T-helper 2 cell treated with Interferon-gamma antibody and Interleukin-4, amounts not matched to agents 5 μg/mL and 100 μg/mL, for 36 hours (primary cell): ENCODE results near the gene EFHD2.

Source experiments
- DNase-seq: peaks from one replicate; pipeline ENCODE4 v3.0.0; 2021; ENCODE audit warnings: low spot score
- H3K27ac Mint-ChIP-seq: one replicate; pipeline ENCODE4 v1.8.0; 2021; ENCODE audit warnings: mild to moderate bottlenecking, mixed read lengths
- H3K27me3 Mint-ChIP-seq: one replicate; pipeline ENCODE4 v1.8.0; 2021; ENCODE audit warnings: low read depth, mixed read lengths
- H3K36me3 Mint-ChIP-seq: one replicate; pipeline ENCODE4 v1.8.0; 2021; ENCODE audit warnings: low read depth, mixed read lengths
- H3K4me1 Mint-ChIP-seq: one replicate; pipeline ENCODE4 v1.8.0; 2021; ENCODE audit warnings: low read depth, mixed read lengths
- H3K4me3 Mint-ChIP-seq: one replicate; pipeline ENCODE4 v1.8.0; 2022; ENCODE audit warnings: mild to moderate bottlenecking, moderate library complexity, mixed read lengths
- H3K9me3 Mint-ChIP-seq: one replicate; pipeline ENCODE4 v1.8.0; 2021; ENCODE audit warnings: mixed read lengths

Gene EFHD2

DNA sequence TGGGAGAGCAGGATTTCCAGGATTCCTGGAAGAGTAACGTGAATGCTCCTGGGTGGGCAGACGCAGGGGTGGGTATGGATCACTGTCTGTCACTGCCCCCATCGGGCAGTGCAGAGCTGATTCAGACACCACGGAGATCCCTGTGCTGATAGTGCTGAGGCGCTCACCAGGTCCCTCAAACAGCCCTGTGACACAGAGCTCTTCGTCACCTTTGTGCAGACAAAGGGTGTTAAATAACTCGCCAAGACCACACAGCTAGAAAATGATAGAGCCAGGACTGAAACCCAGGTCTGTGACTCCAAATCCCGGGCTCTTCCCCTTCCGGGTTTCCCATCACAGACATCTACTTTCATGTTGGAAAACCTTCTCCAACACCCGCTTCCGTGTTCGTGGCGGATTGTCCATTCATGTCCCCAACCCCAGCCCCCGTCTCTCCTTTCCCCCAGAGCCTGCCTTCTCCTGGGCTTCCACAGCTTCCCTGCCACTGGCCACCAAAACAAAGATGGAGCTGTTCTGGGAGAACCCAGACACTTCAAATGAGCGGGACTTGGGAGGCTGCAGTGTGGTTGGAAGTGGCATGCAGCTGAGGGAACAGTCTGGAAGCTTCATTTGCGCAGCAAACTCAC lies 2.6 kb downstream of the EFHD2 start:
- H3K9me3 Mint-ChIP-seq = no peaks in the 10 kb centered on the region
- H3K27ac Mint-ChIP-seq = peak overlapping the region; percentile 93
- peaks cover 45% of the 10 kb centered on the region for H3K36me3 Mint-ChIP-seq
- H3K4me3 Mint-ChIP-seq = peak overlapping the region; percentile 95
- peak; percentile 77 for DNase-seq
- H3K27me3 Mint-ChIP-seq = peaks cover 18% of the 10 kb centered on the region
- peaks cover 54% of the 10 kb centered on the region for H3K4me1 Mint-ChIP-seq

DNA sequence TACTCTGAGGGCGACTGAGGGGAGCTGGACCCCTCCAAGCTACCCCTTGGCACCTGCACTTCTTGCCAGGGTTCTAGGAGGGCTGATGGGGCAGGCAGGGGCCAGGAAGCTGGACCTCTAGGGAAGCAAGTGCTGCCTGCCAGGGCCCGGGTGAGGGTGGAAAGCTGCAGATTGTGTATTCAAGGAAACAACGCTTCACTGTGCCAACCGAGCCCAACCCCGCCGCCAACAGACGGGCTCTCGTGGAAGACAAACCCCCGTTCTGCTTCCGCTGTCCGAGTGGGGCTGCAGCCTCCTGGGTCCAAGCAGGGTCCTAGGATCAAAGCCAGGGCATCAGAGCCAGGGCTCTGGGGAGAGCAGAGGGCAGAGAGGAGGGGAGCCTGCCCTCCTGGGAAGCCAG lies 3.2 kb downstream of the EFHD2 start:
- DNase-seq = no peak
- H3K27me3 Mint-ChIP-seq = peaks cover 12% of the 10 kb centered on the region
- H3K4me1 Mint-ChIP-seq = peaks cover 60% of the 10 kb centered on the region
- H3K36me3 Mint-ChIP-seq = peaks cover 45% of the 10 kb centered on the region
- H3K4me3 Mint-ChIP-seq = peak overlapping the region; percentile 95
- peak overlapping the region; percentile 93 for H3K27ac Mint-ChIP-seq
- no peaks in the 10 kb centered on the region for H3K9me3 Mint-ChIP-seq

DNA sequence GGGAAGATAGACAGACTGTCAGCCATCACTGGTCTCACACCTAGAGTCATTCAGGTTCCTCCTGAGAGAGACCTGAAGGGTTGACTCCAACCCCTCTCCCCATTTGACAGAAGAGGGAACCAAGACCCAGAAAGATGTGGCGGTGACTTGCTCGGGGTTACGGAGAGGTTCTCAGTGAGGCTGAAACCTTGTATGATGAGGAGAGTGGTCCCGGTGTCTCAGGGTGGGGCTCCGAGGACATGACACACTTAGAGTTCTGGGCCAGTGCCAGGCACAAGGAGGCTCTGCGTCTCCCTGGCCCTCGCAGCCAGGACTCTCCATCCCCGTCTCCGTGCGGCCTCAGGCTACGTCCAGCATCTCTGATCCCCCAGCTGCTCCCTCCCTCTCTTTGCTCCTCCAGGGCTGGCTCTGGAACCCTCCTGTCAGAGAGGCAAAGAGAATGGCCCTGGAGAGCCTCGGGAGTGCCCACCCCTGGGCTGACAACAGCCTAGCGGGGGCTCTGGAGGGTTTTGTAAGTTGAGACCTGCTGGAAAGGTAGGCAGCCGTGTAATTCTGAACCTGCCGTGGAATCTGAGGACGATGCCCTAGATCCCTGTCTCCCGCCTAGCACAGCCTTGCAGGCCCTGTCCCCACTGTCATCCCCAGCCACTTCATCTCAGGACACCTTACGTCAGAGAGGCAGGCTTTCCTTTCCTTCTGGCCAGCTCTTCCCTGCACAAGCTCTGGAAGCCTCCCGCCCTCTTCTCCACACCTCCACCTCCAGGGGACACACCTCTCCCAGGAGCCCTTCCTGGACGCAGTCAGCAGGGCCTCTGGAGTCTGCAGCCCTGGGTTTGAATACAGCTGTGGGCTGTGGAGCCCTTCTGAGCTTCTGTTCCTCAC lies 4.1 kb downstream of the EFHD2 start:
- Mint-ChIP-seq H3K4me1 (peaks cover 65% of the 10 kb centered on the region), H3K27ac (peak overlapping the region; percentile 65), H3K9me3 (no peaks in the 10 kb centered on the region), H3K4me3 (no peak overlapping the region), H3K27me3 (peaks cover 5% of the 10 kb centered on the region), H3K36me3 (peaks cover 48% of the 10 kb centered on the region)
- DNase-seq = no peak

DNA sequence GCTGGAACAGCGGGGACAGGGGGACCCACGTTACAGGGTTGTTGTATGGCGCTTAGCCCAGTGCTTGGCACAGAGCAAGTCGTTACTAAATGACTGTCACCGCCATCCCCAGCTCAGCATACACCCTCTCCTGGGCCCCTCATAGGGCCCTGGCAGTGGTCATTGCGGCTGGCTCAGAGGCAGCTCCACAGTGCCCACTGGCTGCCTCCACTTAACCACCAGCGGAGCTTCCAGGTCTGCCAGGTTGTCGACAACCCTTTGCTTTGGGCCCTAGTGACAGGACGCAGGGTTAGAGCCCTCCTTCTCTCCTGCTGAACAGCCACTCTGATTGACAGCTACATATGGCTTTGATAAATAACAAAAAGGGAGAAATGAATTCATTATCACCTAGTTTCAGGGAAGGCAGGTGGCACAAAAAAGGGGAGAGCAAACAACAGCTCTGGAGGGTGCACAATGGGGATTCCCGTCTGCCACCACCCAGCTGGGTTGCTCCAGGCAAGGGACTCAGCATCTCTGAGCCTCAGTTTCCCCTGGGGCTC lies 4.8 kb downstream of the EFHD2 start:
- H3K36me3 Mint-ChIP-seq = peaks cover 50% of the 10 kb centered on the region
- H3K27ac Mint-ChIP-seq = no peak overlapping the region

DNA sequence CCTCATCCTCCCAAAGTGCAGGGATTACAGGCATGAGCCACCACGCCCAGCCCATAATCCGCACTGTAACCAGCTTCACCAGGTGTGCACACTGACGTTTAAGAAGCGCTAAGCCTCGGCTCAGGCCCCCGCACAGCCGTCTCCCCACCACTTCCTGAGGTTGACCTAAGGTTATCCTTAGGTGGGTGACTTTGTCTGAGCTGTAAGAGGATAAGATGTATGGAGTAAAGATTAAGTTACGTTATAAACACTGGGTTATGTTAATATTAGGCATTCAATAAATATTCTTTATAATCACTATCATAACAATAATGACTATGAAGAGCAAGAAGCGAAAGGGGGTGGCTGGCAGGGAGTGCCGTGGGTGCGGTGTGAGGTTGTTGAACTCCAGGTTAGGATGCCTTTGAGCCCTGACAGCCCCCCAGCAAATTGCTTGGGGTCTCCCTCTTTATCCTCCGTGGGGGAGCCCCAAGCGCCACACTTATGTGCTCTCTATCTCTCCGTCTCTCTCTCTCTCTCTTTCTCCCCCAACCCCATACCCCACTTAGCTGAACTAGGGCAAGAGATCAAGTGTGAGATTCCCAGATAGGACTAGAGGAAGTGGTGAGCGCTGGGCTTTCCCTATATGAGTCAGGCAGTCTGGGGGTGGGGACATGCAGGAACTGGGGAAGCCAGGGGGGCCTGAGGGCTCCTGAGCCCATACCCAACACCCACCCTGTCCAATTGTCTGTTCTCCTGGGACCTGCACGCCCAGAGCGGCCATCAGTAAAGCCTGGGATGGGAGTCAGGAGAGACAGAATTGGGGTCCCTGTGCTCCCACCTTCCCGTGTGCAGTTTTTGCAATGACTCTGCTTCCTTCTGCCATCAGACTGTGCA lies 7.6 kb downstream of the EFHD2 start:
- peak; percentile 81 for DNase-seq
- peak overlapping the region; percentile 83 for H3K4me3 Mint-ChIP-seq

More for the DNA sequence above, 4.8 kb downstream of the EFHD2 start:
- no peak overlapping the region for H3K4me3 Mint-ChIP-seq
- no peaks in the 10 kb centered on the region for H3K9me3 Mint-ChIP-seq
- no peaks in the 10 kb centered on the region for H3K27me3 Mint-ChIP-seq
- no peak for DNase-seq
- H3K4me1 Mint-ChIP-seq = peaks cover 62% of the 10 kb centered on the region

DNA sequence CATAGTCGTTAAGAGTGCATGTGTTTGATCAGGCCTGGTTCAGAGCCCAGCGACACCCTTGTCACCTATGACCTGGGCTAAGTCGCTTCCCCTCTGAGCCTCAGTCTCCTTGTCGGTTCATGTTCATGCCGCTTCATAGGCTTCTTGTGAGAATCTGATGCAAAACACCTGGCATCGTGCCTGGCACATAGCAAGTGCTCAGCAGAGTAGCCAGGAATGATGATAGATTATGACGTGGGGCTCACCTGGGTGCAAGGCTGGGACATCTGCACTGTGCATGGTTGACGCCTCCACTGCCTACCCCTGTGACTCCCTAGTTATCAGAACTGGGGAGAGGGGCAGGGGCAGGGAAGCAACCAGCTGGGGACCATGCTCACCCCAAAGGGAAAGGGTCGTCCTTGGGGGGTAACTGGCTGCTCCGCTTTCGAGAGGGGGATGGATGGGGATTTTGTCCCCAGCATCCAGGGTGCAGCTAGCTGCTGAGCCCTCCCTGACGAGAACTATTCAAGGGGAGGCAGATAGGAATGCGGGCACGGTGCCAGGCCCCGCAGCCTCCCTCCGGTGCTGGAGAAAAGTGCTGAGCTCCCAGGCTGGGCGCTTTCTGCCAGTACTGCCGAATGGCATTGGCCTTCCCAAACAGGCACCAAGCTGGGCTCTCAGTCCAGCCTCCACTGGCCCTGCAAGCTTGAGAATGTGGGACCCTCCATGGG lies 9.3 kb downstream of the EFHD2 start:
- no peaks in the 10 kb centered on the region for H3K27me3 Mint-ChIP-seq
- no peak overlapping the region for H3K27ac Mint-ChIP-seq
- no peaks in the 10 kb centered on the region for H3K9me3 Mint-ChIP-seq
- peaks cover 52% of the 10 kb centered on the region for H3K4me1 Mint-ChIP-seq
- H3K36me3 Mint-ChIP-seq = peaks cover 49% of the 10 kb centered on the region
- H3K4me3 Mint-ChIP-seq = peak overlapping the region; percentile 48
- DNase-seq = no peak

More for the DNA sequence above, 7.6 kb downstream of the EFHD2 start:
- Mint-ChIP-seq H3K36me3 (peaks cover 52% of the 10 kb centered on the region), H3K27ac (peak overlapping the region; percentile 92), H3K4me1 (peaks cover 57% of the 10 kb centered on the region), H3K9me3 (no peaks in the 10 kb centered on the region), H3K27me3 (no peaks in the 10 kb centered on the region)

DNA sequence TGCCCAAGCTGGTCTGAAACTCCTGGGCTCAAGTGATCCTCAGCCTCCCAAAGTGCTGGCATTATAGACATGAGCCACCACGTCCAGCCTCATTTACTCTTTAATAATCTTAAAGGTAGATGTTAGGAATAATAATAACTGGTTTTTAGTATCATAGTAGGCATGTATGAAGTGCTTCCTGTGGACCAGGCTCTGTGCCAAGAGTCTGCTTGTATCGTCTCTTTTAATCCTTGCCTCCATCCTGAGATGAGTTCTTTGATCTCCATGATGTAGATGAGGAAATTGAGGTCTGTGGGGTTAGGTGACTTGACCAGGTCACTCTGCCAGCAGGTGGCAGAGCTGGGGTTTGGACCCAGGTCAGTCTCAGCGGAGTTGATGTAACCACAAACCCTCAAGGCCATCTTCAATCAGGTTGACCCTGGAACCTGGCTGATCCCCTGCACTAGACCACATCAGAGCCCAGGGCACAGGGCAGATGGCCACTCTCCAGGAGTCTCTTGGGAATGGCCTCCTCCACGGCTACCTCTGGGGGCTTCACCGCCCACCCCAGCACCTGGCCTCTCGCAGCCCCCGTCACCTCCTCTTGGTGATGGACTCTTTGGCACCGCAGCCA lies 11.3 kb downstream of the EFHD2 start:
- Mint-ChIP-seq H3K4me3 (no peak overlapping the region), H3K4me1 (peaks cover 38% of the 10 kb centered on the region), H3K9me3 (no peaks in the 10 kb centered on the region), H3K27ac (no peak overlapping the region), H3K27me3 (no peaks in the 10 kb centered on the region), H3K36me3 (peaks cover 35% of the 10 kb centered on the region)
- no peak for DNase-seq

DNA sequence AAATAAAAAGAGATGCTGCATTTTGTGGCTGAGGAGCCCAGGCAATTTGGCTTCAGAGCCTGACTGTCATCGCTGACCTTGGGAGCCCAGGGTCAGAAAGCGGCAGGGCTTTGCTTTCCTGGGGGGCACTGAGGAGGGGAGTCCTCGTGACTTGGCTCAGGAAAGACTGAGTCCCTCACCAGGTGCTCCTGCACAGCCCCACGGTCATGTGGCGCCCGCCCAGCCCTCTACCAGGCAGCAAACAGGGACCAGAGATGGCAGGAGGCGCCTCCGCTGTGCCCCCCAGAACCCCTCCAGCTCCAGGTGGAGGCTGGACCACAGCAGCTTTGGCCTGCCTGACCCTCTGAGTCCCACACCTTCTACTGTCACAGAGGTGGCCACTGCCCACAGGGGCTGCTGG lies 13.2 kb downstream of the EFHD2 start:
- H3K36me3 Mint-ChIP-seq = peaks cover 38% of the 10 kb centered on the region
- H3K27ac Mint-ChIP-seq = no peak overlapping the region
- peaks cover 25% of the 10 kb centered on the region for H3K4me1 Mint-ChIP-seq
- no peaks in the 10 kb centered on the region for H3K27me3 Mint-ChIP-seq
- H3K4me3 Mint-ChIP-seq = no peak overlapping the region
- no peaks in the 10 kb centered on the region for H3K9me3 Mint-ChIP-seq
- no peak for DNase-seq

DNA sequence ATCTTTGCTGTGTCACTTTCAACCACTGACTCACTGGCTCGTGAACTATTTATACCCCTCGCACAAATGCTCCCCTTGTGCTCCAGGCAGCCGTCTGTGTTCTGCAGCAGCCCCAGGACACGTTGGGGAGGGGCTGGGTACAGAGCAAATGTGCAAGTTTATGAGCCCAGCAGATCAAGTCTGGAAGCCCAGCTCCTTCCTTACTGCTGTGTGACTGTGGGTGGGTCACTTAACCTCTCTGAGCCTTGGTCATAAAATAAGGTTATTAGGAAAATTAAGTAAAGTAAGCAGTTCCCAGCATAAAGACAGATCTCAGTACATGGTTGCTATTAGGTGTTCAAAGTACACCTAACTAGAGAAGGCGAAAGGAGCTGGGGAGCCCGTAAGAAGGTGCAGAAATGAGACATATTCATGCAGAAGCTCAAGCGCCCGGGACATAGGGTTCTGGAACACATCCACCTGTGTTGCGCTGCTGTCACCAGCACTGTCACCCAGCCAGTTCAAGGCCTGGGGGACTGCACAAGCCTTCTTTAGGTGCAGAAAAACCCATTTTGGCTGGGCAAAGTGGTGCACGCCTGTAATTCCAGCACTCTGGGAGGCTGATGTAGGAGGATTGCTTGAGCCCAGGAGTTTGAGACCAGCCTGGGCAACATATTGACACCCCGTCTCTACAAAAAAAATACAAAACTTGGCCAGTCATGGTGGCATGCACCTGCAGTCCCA lies 13.8 kb downstream of the EFHD2 start:
- DNase-seq = no peak
- Mint-ChIP-seq H3K27me3 (no peaks in the 10 kb centered on the region), H3K27ac (no peak overlapping the region), H3K9me3 (no peaks in the 10 kb centered on the region), H3K4me3 (no peak overlapping the region), H3K36me3 (peaks cover 42% of the 10 kb centered on the region), H3K4me1 (peaks cover 23% of the 10 kb centered on the region)

DNA sequence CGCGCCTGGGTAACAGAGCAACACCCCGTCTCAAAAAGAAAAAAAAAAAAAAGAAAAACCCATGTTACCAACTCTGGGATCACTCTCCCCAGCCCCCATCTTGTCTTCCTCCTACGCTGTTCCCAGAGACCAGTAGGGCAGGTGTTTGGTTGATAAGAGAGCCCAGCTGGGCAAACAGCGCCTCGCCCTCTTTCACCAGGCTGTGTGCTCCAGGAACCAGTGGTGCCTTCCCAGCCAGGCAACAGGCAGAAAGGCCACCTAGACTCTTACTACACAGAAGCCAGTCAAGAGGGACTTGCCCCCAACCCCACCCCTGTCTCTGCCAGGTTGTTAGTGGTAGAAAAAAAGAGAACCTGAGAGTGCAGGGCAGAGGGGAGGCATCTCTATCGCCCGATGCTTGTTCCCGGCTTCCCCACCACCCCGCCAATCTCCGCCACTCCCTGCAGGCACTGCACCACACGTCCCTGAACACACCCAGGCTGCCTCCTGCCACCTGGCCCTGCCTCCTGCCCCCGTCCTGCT lies 14.5 kb downstream of the EFHD2 start:
- H3K27ac Mint-ChIP-seq = peak overlapping the region; percentile 41
- no peaks in the 10 kb centered on the region for H3K9me3 Mint-ChIP-seq
- no peak overlapping the region for H3K4me3 Mint-ChIP-seq
- no peak for DNase-seq
- H3K27me3 Mint-ChIP-seq = no peaks in the 10 kb centered on the region
- peaks cover 37% of the 10 kb centered on the region for H3K36me3 Mint-ChIP-seq
- H3K4me1 Mint-ChIP-seq = peaks cover 18% of the 10 kb centered on the region

DNA sequence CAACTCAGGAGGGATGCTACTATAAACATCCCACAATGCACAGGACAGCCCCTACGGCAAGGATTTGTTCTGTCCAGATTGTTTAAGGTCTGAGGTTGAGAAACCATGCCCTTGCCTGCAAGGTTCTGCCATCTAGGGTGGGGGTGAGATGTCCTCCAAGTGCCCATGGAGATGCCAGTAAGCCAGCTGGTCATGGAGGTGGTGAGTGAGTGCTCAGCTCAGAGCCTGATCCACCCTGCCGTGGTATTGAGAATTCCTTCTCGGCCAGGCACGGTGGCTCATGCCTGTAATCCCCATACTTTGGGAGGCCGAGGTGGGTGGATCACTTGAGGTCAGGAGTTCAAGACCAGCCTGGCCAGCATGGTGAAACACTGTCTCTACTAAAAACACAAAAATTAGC lies 15.3 kb downstream of the EFHD2 start:
- Mint-ChIP-seq H3K27me3 (no peaks in the 10 kb centered on the region), H3K27ac (no peak overlapping the region), H3K4me1 (peaks cover 18% of the 10 kb centered on the region), H3K36me3 (peaks cover 35% of the 10 kb centered on the region), H3K9me3 (no peaks in the 10 kb centered on the region), H3K4me3 (no peak overlapping the region)
- no peak for DNase-seq

DNA sequence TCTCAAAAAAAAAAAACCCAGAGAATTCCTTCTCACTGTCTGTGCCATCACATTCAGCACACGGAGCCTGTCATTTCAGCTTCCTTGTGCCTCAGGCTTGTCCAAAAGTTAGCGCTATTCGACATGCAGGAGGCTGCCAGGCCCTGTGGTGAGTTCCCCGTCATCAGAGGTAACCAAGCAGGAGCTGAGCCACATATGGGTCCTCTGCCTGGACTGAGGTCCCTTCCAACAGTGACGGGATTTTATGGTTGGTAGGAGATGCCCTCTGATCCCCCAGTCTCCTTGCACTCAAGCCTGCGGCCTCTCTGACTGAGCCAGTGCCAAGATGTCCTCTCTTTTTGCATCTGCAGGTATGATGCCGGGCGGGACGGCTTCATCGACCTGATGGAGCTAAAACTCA lies 15.8 kb downstream of the EFHD2 start:
- no peak for DNase-seq
- H3K4me1 Mint-ChIP-seq = peaks cover 18% of the 10 kb centered on the region
- H3K9me3 Mint-ChIP-seq = no peaks in the 10 kb centered on the region
- no peaks in the 10 kb centered on the region for H3K27me3 Mint-ChIP-seq
- no peak overlapping the region for H3K27ac Mint-ChIP-seq
- H3K36me3 Mint-ChIP-seq = peaks cover 37% of the 10 kb centered on the region
- H3K4me3 Mint-ChIP-seq = no peak overlapping the region
